Erythroblast (primary cell): ENCODE measurements around the gene SRPK2.

Experiments used
- GATA1 ChIP-seq: IDR thresholded peaks from 2 replicates; pipeline ENCODE4 v1.6.1; 2011; ENCODE audit warnings: low read depth, mild to moderate bottlenecking, control low read depth, low read length, moderate library complexity
- POLR2A ChIP-seq: IDR thresholded peaks from 2 replicates; pipeline ENCODE4 v1.6.1; 2011; ENCODE audit warnings: mild to moderate bottlenecking, low read length

GRCh38 chr7:105296491-105296890 is 92.2 kb downstream of the SRPK2 start:
- TF ChIP-seq POLR2A (no peak), GATA1 (no peak)
